Measurements from ENCODE around the gene HGS.

The HGS gene

DNA sequence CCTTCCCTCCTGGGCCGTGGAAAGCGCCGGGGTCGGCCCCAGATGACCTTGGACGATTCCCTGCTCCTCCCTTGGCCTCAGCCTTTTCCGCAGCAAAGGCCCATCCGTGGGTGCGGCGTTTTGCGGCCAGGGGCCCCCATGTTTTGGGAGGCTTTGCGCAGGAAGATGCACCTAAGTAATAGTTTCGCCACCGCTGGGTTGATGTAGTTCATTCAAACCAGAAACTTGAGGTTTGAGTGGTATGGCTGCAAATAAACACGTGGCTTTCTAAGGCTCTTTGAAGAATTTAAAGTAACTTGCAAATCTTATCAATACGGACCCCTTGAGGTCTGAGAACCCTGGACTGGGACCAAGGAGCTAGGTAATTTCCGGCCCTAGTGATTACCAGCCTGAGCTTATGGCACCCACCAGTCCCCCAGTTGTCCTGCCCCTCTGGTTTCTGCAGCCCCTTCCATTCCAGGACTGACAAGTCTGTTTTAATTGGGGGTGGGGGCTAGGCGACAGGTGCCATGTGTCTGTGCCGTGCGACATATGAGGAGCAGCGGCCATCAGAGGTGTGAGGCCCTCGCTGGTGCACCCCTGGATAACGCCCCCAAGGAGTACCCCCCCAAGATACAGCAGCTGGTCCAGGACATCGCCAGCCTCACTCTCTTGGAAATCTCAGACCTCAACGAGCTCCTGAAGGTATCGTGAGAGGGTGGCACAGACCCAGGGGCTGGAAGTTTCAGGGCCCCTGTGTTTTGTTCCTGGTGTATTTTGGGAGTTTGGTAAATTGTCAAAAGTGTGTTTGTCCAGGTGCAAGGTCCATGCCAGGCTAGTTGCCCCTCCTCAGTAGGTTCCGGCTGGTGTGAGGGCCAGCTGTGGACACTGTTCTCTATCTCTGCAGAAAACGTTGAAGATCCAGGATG lies 20.2 kb downstream of the HGS start:
- DNase-seq (ENCODE audit: low read depth), result no peak

DNA sequence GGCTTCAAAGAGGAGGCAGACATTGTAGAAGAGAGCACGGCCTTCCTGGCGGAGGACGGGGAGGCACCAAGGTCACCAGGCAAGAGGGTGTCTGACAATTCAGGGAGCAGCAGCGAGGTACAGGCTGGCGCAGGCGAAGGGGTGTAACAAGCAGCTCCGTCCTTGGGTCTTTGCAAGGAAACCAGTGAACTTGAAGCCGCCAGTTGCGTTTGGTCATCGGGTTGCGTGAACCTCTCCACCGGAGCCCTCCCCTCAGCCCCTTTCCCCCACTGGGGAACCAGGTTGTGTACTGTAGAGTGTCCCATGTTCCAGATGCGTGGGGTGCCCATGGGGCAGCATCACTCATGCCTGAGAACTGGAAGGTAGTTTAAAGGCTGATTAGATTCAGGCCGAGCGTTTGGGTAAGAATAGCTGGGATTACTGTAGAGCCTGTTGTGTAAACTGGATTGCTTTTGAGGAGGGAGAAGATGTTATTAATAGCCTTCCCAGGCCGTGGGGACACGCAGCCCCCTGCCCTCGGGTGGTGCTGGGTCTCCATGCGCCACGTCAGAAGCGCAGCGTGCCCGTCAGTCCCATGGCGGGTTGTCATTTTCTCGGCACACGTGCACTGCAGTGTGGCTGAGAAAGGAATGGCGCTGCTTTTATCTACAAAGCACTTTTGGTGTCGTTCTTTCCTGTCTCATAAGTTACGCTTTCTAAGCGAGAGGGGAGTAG lies 21.9 kb downstream of the HGS start:
- DNase-seq (ENCODE audit: low read depth), result no peak

DNA sequence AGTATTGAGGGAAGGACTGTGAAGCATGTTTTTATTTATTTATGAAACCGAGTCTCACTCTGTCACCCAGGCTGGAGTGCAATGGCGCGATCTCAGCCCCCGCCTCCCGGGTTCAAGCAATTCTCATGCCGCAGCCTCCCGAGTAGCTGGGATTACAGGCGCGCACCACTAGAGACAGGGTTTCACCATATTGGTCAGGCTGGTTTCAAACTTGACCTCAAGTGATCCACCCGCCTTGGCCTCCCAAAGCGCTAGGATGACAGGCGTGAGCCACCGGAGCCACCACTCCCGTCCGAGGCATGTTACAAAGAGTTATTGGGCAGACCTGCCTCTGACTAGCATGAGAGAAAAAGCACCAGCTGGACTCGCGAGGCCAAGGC lies 22.4 kb downstream of the HGS start:
- DNase-seq (ENCODE audit: low read depth), result no peak

DNA sequence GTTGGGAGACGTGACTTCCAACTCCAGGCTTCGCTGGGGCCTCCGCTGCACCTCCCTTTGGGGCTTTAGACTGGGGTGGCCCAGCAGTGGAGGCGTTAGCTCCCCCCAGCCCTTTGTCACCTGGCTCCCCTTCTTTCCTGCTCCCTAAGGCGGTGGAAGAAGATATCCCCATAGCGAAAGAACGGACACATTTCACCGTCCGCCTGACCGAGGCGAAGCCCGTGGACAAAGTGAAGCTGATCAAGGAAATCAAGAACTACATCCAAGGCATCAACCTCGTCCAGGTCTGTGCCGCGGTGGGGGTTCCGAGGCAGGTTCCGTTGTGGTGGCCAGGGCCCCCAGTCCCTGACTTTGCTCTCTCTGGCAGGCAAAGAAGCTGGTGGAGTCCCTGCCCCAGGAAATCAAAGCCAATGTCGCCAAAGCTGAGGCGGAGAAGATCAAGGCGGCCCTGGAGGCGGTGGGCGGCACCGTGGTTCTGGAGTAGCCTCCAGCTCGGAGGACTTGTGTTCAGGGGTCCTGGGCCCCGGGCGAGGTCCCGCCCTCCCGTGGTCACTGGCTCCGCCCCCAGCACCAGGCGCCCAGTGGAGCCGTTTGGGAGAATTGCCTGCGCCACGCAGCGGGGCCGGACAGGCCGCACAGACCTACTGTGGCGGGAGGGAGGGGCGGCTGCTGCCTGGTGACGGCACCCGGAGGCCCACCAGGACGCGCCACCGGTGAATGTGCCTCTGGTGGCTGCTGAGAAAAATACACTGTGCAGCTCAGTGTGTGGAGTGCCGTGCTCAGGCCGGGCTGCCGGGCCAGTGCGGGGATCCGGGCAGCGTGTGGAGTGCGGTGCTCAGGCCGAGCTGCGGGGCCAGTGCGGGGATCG lies 23.2 kb downstream of the HGS start:
- no peak for DNase-seq (ENCODE audit: low read depth)

DNA sequence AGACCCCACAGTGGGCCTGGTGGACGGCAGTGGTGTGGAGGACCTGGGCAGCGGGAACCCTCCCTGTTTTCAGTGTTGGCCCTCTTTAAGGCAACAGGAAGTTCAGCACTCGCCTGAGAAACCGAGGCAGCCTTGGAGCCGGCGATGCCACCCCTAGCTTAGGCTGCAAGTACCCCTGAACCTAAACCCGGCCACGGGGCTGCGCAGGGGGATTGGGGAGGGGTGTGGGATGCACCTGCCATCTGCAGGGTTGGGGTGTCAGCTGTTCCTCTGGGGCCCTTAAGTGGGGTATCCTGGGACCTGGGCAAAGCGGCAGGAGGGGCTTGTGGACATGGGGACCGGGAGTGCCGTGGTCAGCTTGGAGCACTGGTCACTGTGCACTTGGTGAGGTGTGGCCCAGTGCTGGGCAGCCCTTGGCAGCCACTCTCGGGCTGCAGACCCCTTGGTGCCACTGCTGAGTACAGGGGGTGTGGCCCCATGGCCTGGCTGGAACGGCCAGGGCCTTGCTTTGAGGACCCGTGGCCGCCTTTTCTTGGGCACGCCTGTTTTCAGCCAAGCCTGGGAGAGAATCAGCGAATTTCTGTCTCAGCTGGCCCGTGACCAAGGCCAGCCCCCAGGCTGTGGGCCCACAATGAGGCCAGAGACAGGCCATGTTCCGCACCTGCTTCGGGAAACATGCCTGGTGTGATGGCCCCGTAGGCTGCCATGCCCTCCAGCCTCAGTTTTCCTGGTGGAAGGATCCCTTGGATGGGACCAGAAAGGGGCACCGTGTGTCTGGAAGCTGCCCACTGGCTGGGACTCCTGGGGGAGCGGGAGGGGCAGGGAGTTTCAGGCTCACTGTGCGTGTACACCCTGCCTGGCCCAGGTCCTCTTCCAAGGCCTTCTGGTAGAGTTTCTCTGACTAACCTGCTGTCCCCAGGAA lies 24.2 kb downstream of the HGS start:
- no peak for DNase-seq (ENCODE audit: low read depth)

DNA sequence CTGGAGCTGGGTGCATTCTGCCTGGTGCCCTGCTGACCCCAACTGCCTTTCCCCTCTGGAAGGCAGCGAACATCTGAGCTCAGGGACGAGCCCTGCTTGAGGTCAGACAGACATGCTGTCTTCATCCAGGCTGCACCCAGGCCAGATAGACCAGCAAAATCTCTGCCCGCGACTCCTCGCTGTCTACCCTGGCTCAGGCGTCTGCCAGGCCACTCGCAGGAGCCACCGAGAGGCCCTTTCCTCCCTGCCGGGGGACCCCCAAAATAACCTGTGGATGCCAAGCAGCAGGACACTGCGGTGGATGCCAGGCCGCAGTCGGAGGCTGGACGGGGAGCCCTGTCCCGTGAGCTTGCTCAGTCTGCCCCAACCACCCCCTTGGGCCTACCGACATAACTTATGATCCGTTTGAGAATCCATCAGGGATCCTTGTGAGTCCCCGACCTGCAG lies 25.0 kb downstream of the HGS start:
- DNase-seq (ENCODE audit: low read depth), result no peak

DNA sequence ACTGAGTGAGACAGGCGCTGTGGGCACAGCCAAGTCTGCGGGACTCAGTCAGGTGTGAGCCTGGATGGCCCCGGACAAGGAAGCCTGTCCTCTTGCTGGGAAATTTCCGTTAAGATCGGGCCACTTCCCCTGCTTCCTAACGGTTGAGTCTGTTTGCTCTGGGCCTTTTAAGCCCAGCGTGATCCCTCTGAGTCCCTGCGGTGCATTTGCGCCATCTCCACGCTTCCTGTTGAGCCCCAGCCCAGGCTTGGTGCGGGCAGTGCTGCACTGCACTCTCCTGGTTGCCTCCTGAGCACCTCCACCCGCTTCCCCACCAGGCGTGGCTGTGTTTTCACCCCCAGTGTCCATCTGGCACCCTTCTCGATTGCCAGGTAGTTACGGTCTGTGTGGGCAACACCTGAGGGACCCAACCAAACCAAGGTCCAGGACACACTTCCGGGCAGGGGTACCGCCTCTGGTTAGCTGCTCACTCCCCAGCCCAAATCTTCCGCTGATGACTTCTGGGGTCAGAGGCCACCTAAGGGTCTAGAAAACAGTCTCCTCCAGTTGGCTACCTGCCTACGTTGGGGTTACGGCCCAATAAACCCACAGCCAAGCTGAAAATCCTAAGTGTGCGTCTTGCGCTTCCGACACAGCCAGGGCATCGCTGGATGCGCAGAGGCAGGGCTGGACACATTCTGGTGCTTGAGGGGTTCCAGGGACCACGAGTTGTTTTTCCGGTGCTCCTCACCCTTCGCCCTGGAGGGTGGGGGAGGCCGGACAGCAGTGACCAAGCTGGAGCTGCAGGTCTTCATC lies 26.9 kb downstream of the HGS start:
- no peak for DNase-seq (ENCODE audit: low read depth)

DNA sequence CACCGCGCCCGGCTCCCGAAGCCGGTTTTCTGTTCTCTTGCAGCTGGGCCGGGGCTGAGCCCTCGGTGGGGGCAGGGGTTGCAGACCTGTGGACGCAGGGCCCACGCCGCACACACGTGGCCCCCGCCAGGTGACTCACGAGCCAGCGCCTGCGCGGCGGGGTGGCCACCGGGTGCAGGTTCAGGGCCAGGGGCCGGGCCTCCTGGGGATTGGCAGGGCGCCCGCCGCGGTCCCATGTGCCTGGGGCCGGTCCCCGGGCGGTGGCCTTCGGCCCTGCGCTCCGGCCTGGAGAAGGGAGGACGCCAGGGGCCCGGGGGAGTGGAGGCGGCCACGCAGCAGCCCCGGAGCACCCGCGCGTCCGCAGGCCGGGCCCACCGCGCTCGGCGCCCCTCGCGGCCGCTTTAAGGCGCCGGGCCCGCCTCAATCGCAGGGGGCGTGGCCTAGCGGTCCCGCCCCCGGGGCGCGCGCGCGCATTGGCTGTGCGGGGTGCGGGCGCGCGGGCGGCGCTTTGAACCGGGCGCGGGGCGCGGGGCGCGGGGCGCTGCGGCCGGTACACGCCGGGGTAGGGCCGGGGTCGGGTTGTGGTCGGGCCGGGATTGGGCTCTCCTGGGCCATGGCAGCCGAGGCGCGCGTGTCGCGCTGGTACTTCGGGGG lies 28.1 kb downstream of the HGS start, which contains the start of gene SLC25A10:
Gene SLC25A10, plus strand, starts transcription at position 471 of the 654 bp plus-strand sequence. Its CDS starts 143 bp downstream, at position 614.
- peak; percentile 66 for DNase-seq (ENCODE audit: low read depth)

DNA sequence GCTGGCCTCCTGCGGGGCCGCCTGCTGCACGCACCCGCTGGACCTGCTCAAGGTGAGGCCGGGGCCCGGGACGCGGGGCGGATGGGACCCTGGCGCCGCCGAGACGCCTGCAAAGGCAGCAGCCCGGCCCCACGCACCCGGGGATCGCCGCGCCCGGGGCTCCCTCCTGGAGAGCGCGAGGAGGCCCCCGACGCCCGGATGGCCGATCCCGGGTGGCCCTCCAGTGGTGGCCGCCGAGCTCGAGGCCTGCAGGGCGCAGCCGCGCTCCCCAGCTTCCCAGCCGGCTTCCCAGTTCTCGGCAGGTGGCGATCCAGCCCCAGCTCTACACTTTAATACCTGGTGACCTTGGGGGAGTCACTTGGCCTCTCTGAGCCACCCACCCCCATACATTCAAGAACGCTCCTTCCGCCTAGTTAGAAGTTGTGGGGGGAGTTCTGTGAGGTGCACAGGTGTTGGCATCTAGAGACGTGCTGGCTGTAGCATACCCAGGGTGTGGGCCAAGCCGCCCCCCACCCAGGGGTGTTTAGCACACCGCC lies 28.7 kb downstream of the HGS start:
- no peak for DNase-seq (ENCODE audit: low read depth)

DNA sequence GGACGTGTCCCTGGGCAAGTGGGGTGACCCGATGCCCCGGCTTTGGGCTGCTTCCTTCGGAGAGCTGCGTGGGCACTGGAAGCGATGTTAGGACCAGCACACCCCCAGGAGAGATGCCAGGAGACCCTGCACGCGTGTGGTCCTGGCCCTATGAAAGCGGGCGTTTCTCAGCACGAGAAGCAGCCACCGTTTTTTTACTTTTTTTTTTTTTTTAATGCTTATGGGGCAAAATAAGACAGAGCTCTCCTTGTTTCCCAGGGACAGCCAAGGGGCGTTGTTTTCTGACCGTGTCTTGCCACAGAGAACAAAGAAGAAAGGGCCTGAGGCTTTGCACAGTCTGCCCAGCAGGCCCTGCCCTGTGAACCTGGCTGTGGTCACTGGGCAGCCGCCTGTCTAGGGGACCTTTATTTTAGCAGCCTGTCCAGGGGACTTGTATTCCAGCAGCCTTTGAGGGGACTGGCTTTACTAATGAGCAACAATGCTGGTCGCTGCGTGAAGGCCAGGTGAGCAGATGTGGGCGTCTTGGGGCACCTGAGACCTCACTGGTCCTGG lies 29.3 kb downstream of the HGS start:
- DNase-seq (ENCODE audit: low read depth), result no peak

DNA sequence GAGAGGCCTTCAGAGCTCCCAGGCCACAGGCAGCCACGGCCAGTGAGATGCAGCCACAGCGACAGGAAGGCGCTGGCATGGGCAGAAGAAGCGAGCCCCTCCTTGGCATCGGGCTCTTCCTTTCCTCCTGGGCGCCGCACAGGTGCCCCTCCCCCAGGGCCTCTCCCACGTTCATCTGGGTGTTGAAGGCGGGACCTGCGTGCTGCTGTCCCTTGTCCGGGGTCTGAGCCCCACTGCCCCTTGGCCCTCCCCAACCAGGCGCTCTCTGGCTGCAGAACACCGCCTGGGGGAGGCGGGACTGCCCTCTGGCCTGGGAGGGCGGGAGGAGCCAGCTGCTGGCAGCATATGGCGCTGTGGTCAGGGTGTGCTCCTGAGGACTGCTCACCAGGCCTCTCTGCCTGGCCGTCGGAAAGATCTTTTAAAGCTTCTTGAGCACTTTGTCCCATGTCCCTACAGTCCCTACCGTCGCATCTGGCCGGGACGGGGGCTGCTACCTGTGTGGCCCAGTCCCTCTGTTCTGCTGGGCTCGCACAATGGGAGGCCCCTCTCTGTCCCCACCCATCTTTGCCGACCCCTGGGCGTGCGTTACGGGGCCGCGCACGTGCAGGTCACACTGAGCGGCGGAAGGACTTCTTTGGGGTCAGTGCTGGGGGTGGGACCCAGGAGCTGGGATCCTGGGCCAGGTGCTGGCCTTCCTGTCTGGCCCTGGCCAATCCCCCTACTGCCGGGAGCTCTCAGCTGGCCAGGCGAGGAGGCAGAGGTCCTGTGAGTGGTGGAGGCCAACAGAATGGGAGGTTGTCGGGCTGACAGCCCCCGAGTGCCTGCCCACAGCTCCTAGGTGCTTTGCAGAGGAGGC lies 30.0 kb downstream of the HGS start:
- no peak for DNase-seq (ENCODE audit: low read depth)

DNA sequence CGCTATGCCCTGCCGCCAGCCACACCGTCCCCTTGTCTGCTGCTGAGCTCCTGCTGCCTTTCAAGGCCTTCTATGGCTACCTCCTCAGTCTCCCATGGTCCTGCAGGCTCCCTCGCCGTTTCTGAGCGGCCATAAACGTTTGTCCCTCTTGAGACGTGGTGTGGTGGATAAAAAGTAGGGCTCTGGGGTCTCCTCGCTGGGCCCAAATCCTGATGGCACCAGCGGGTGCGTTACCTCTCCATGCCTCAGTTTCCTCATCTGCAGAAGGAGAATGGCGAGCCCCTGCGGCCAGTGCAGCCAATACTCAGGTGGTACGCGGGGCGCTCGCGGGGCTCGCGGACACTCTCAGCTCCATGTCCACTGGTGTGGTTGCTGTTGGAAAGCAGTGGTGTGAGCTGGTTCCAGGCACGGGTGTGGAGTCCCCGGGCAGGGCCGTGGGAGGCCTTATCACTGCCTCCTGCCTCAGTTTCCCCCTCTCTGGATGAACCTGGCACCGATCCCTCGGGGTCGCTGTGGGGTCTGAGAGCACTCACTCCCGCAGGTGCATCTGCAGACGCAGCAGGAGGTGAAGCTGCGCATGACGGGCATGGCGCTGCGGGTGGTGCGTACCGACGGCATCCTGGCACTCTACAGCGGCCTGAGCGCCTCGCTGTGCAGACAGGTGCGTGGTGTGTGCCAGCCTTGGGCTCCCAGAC lies 30.7 kb downstream of the HGS start:
- DNase-seq (ENCODE audit: low read depth), result no peak

DNA sequence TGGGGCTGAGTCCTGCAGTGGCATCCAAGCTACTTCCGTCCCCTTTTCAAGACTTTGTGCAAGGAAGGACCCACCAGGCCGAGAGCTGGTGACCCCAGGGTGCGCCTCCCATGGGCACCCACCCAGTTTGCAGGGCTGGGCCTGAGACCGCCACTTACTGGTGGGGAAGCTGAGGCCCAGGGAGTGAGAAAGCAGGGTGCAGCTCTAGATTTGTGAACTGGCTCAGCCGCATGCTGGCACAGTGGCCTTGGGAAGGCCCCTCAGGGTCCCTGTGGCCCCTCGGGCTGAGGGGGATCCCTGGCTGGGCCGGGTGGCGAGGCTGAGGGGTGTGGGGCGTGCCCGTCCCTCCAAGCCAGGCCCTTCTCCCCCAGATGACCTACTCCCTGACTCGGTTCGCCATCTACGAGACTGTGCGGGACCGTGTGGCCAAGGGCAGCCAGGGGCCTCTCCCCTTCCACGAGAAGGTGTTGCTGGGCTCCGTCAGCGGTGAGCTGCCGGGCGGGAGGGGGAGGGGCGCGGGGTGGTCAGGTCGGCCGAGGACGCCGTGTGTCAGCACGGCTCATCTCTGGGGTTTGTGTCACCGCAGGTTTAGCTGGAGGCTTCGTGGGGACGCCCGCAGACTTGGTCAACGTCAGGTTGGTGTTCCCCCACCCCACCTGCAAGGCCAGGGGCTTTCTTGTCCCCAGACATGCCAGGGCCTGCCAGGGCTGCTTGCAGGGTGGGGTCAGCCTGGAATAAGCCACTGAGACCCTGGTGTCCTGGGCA lies 31.5 kb downstream of the HGS start:
- no peak for DNase-seq (ENCODE audit: low read depth)

DNA sequence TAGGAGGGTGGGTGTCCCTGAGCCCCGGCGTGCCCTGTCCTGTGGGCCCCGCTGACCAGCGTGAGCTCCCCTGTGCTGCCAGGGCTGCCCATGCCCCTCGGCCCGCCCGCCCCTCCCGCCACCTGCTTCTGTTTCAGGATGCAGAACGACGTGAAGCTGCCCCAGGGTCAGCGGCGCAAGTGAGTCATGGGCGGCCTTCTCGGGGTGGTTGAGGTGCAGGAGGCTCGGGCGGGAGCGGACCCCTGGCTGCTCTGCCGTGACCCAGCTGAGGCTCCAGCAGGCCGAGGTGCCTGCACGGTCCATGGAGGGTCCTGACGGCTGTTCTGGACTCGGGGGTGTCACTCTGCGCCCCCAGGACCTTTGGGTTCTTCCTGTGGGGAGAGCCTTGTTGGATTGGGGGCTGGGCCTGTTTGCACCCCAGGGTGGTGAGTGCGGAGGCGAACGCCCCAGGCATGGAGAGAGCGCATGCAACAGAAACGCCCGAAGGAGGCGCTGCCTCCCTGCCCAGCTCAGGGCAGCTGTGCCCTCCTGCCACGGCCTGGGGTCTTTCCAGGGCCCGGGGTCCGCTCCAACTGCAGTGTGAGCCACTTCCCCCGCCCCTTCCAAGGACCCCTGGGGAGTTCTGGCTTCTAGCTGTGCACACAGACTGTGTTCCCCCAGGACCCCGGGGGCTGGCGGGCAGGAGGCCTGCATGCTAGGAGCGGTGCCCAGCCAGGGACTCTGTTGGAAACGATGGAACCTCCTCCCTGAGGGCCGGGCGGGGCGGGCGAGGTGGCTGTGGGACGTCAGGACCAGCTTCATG lies 32.3 kb downstream of the HGS start:
- no peak for DNase-seq (ENCODE audit: low read depth)

DNA sequence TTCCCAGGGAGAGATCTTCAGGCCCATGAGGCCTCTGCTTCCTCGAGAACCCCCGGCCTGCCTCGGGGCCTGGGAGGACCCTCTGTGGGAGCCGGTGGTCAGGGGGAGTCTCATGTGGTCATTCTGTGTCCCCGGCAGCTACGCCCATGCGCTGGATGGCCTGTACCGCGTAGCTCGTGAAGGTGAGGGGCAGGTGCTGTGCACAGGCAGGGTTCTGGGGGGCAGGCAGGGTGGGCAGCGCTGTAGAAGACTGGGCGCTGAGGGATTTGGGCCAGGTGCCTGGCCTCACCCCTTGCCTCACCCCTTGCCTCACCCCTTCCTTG lies 32.8 kb downstream of the HGS start:
- no peak for DNase-seq (ENCODE audit: low read depth)
